ENCODE data around the gene TTBK2.

TTBK2 gene

DNA sequence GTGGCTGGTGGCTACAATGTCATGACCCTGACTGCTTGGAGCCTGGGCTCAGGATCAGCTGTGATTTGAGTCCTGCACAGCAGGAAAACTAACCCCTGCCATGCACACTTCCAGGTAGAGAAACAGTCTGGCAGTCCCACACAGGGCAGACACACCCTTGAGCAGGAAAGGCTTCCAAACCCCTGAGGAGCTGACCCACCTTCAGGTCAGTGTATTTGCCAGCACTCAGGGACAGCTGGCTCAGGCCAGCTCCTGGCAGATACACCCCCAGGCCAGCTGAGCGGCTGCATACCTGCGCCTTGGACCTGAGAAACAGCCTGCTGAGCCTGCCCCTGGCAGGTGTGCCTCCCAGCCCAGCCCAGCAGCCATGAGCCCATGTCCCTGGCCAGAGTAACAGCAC is 161.5 kb downstream of the TTBK2 start:
- TF ChIP-seq, protein P1, sequence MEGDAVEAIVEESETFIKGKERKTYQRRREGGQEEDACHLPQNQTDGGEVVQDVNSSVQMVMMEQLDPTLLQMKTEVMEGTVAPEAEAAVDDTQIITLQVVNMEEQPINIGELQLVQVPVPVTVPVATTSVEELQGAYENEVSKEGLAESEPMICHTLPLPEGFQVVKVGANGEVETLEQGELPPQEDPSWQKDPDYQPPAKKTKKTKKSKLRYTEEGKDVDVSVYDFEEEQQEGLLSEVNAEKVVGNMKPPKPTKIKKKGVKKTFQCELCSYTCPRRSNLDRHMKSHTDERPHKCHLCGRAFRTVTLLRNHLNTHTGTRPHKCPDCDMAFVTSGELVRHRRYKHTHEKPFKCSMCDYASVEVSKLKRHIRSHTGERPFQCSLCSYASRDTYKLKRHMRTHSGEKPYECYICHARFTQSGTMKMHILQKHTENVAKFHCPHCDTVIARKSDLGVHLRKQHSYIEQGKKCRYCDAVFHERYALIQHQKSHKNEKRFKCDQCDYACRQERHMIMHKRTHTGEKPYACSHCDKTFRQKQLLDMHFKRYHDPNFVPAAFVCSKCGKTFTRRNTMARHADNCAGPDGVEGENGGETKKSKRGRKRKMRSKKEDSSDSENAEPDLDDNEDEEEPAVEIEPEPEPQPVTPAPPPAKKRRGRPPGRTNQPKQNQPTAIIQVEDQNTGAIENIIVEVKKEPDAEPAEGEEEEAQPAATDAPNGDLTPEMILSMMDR (IDR thresholded peaks at IDR 0.05): no peak
- no peak for TF ChIP-seq ZFX (IDR thresholded peaks at IDR 0.05; ENCODE audit: borderline replicate concordance)
- H3K27ac ChIP-seq: no peak overlapping the region

DNA sequence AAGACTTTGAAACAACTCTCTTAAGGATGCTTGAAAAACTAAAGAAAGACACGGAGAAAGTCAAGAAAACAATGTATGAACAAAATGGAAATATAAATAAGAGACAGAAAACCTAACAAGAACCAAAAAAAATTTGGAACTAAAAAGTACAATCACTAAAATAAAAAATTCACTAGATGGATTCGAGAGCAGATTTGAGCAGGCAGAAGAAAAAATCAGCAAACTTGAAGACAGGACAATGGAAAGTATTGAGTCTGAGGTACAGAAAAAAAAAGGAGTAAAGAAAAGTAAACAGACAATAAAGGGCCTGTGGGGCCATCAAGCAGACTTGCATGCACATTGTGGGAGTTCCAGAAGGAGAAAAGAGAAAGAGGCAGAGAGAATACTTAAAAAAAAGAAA is 170.3 kb downstream of the TTBK2 start:
- no peak overlapping the region for H3K27ac ChIP-seq
- TF ChIP-seq, protein P1 (IDR thresholded peaks at IDR 0.05): no peak
- no peak for TF ChIP-seq ZFX (IDR thresholded peaks at IDR 0.05; ENCODE audit: borderline replicate concordance)

DNA sequence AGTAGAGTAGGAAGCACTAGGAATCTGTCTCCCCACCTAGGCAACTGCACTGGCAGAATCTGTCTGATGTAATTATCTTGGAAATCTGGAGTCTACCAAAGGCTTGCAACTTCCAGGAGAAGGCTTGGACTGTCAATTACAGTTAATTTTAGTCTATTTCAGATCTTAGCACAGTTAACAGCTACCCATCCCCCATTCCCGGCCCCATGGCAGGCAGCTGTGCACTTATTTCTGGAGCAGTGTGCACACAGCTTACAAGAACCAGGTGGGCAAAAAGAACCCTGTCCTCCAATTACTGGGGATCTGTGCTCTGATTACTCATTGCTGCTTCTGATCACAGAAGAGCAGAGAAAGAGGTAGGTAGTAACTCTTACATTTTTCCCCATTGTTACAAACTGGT is 171.3 kb downstream of the TTBK2 start:
- no peak overlapping the region for H3K27ac ChIP-seq
- TF ChIP-seq ZFX (IDR thresholded peaks at IDR 0.05; ENCODE audit: borderline replicate concordance): no peak
- TF ChIP-seq, protein P1 (IDR thresholded peaks at IDR 0.05): no peak

DNA sequence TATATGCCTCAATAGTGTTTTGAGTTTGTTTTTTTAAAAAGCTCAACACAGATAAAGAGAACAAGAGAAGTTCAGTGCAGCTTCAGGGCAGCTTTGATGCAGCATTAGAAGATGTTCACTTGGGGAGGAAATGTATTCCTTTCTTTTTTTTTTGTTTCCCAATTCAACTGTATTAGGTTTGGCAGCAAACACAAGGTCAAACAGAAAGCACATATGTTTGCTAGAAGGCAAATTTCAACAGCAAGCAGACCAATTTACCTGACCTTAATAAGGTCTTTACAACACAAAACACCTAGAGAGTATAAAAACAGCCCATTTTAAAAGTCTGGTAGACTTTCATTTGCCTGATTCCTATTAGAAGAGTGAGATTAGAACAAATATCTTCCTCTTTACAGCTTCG is 176.4 kb downstream of the TTBK2 start:
- H3K27ac ChIP-seq: no peak overlapping the region
- no peak for TF ChIP-seq ZFX (IDR thresholded peaks at IDR 0.05; ENCODE audit: borderline replicate concordance)
- TF ChIP-seq, protein P1 (IDR thresholded peaks at IDR 0.05): no peak

DNA sequence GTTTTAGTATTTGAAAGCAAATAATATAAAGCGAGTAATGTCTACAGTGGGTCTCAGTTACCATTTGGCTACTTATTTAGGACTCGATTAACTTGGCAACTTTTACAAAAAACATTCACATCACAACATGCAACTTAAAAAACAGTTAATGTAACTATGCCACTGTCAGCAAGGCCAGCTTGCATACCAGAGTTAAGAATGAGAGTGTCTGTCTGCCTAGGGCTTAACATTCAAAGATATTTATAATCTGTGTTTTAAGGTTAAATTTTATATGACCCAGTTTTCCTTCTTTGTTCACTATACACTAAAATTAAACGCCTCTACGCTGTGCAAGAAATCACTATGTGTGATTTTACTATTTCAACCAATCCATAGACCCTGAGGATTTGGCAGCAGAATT is 178.4 kb downstream of the TTBK2 start:
- H3K27ac ChIP-seq: no peak overlapping the region
- TF ChIP-seq, protein P1 (IDR thresholded peaks at IDR 0.05): no peak
- TF ChIP-seq ZFX (IDR thresholded peaks at IDR 0.05; ENCODE audit: borderline replicate concordance): no peak

DNA sequence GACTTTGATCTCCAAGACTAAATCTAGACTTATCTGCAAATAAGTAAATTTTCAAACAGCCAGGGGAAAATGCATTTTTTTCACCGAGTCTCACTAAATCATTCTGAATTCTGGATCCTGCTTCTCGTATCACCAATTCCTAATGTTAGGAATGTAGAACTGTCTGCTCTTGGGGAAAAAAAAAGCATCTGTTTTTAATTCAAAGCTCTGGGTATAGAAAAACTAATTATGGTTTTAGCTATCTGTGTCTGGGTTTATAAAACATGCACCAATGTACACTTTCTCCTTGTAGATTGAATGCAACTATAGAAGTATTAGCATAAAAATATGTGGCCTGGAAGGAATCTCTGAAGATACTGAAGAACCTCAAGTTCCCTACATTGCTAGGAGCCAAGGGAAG is 178.9 kb downstream of the TTBK2 start:
- no peak overlapping the region for H3K27ac ChIP-seq
- TF ChIP-seq, protein P1 (IDR thresholded peaks at IDR 0.05): no peak
- no peak for TF ChIP-seq ZFX (IDR thresholded peaks at IDR 0.05; ENCODE audit: borderline replicate concordance)

DNA sequence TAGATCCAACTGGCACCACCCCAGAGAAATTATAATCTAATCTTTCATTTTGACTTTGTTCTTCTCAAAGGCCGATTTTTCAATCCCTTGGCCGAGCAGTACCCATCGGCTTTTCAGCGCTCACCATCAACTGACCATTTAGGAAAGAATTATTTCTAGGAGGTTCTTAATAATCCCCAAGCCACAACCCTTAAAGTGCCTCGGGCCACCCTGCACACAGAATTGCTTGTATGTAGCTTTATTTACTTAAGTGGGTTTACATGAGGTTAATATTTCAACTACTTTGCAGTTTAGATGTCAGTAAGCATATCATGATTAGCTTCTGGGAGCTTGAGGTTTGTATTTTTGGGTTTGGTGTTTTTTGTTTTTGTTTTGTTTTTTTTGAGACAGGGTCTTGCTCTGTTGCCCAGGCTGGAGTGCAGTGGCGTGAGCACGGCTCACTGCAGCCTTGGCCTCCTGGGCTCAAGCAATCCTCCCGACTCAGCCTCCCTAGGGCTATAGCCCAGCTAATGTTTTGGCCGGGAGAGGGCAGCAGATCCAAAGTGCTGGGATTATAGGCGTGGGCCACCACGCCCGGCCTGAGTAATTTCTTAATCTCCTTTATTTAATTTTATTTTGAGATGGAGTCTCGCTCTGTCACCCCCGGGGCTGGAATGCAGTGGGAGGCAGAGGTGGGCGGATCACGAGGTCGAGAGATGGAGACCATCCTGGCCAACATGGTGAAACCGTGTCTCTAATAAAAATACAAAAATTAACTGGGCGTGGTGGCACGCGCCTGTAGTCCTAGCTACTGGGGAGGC is 182.8 kb downstream of the TTBK2 start:
- peak overlapping the region; percentile 71 for H3K27ac ChIP-seq
- TF ChIP-seq, protein P1 (IDR thresholded peaks at IDR 0.05): peak; percentile 83
- TF ChIP-seq ZFX (IDR thresholded peaks at IDR 0.05; ENCODE audit: borderline replicate concordance): no peak

Data from 22Rv1 (cell line).